Anterior cingulate cortex (tissue), 58 donors: ENCODE measurements around the gene OR2AP1.
A peak's percentile ranks its signal among the peaks of the same experiment; 100 is the strongest.
"Not testable (repeated sequence)": the region's sequence is repeated elsewhere in the genome, so short reads cannot be mapped to it uniquely, and the experiment has no call there.

Experiments
- DNase-seq, 58 donors: peaks; one replicate each; lab custom pipeline; 2025; lab: John Stamatoyannopoulos, UW

OR2AP1 gene

DNA sequence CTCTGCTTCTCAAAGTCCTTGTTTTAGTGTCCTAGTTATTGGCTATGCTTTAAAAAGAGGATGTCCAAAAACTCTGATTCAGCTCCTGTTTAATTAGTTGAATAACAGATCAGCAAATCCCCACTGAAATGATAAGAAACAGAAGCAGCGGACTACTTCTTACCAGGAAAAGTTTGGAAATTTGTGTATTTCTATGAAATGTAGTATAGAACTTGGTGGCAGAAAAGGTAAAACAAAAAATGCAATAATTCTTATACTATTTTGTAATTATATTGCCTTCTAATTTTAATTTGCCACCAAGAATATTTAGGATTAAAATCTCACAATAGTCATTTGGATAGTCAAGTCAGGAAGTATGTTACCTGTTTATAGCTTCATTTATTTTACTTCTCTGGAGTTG is at the start of gene OR2AP1:
TSS of gene OR2AP1 (plus strand) at position 301 of the 400 bp plus-strand sequence. CDS start 1,947 bp downstream, outside the sequence.
- DNase-seq: no peak

DNA sequence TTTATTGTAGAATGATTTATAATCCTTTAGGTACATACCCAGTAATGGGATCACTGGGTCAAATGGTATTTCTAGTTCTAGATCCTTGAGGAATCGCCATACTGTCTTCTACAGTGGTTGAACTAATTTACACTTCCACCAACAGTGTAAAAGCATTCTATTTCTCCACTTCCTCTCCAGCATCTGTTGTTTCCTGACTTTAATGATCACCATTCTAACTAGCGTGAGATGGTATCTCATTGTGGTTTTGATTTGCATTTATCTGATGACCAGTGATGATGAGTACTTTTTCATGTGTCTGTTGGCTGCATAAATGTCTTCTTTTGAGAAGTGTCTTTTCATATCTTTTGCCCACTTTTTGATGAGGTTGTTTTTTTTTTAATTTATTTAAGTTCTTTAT is 24.0 kb upstream of the OR2AP1 start:
- DNase-seq: not testable (repeated sequence)

DNA sequence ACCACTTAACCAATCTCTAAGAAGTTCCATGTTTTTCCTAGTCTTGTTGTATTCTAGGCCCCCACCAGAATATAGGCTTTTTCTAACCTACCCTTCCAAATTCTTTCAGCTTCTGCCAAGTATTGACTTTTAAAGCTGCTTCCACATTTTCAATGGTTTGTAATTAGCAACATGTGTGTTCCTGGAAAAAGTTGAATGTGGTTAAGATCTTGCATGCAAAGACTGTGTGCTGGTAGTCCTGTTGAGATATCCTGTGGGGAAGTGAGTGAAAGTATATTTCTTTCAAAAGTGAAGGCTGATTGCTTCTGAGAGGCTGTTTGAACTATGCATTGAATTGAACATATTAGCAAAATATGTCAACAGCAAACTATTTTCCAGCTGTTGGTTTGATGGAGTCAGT is 23.5 kb upstream of the OR2AP1 start:
- DNase-seq: no peak

DNA sequence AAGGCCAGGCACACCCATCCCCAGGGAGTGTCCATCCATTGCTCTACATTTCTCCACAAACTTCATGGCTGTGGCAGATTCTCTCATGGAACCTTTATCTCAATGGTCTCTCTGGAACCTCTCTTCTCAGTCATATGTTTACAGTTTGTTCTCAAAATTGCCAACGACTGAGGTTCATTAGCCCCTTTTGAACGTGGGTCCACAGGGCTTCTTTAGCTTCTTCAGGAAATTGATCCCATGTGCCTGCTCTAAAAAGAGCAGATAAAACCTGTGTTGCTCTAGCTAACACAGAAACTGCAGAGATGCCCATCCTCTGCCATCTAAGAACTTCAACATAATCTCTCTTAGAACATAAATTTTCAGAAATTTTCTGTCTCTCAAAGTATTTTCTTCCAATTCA is 23.0 kb upstream of the OR2AP1 start, which contains the start of gene OR6C4:
TSS of gene OR6C4 (plus strand) at position 301 of the 400 bp plus-strand sequence. CDS start 1,625 bp downstream, outside the sequence.
- DNase-seq: no peak

DNA sequence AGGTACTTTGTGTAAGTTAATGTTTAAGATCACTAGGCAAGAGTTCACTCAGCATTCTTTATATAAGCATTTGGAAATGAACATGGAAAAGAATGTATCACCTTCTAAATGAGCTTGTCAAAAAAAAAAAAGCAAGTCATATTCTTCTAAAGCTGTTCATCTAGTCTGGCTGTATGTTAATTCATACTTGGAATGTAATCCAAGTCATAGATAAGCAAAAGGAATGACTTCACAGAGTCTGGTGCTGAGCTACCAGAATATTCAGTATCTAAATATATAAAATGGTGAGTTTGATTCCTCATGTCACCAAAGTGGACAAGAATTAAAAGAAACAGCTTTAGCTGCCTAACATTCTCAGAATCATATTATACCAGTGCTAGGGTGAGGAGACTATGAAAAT is 18.0 kb upstream of the OR2AP1 start:
- no peak for DNase-seq

DNA sequence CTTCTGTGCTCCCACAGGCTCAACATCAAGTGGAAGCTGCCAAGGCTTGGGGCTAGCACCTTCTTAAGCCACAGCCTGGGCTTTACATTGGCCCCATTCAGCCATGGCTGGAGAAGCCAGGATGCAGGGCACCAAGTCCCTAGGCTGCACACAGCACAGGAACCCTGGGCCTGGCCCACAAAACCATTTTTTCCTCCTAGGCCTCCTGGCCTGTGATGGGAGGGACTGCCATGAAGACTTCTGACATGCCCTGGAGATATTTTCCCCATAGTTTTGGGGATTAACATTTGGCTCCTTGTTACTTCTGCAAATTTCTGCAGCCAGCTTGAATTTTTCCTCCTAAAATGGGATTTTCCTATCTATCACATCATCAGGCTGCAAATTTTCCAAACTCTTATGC is 2.2 kb upstream of the OR2AP1 start:
- DNase-seq: not testable (repeated sequence)

DNA sequence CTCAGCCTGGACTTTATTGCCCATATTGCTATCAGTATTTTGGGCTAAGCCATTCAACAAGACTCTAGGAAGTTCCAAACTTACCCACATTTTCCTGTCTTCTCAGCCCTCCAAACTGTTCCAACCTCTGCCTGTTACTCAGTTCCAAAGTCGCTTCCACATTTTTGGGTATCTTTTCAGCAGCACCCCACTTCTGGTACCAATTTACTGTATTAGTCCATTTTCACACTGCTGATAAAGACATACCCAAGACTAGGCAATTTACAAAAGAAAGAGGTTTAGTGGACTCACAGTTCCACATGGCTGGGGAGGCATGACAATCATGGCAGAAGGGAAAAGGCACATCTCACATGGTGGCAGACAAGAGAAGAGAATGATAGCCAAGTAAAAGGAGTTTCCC is 1.6 kb upstream of the OR2AP1 start:
- DNase-seq: not testable (repeated sequence)

DNA sequence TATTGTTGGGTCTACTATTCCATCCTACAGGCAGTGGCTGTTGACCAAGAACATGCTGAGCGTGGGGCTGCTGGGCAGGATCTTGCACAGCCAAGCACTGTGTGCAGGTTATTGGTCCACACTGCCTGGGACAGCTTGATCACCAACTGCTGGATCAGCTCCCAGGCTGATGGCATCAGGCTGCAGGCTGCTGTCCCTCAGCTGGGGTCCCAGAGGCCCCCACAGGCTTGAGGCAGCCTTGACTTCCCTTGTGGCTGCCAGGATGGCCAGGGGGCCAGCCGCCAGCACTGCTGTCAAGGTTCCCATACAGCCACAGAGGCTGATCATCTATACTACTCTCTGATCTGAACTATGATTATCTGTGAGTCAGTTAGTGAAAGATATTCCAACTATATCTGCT is 9.8 kb downstream of the OR2AP1 start:
- no peak for DNase-seq

DNA sequence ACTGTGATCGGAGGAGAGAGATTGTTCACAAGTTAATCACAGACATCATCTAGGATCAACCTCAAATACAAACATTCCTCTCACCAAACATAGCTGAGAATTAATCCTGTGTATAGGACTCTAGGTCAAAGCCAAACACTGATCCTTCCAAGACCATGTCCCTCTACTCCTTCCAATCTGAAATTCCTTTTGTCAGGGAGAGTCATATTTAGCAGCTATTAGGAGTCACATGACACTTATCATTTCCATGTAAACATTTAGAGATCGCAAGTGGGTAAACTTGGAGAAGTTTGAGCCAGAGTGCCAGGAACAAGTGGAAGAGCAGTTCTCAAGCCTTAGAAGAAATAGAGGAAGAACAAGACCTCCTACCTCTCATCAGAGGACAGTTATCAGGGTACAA is 13.5 kb downstream of the OR2AP1 start:
- no peak for DNase-seq

DNA sequence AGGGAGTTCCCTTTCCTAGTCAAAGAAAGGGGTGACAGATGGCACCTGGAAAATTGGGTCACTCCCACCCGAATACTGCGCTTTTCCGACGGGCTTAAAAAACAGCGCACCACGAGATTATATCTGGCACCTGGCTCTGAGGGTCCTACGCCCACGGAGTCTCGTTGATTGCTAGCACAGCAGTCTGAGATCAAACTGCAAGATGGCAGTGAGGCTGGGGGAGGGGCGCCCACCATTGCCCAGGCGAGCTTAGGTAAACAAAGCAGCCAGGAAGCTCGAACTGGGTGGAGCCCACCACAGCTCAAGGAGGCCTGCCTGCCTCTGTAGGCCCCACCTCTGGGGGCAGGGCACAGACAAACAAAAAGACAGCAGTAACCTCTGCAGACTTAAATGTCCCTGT is 17.9 kb downstream of the OR2AP1 start:
- DNase-seq: not testable (repeated sequence)

DNA sequence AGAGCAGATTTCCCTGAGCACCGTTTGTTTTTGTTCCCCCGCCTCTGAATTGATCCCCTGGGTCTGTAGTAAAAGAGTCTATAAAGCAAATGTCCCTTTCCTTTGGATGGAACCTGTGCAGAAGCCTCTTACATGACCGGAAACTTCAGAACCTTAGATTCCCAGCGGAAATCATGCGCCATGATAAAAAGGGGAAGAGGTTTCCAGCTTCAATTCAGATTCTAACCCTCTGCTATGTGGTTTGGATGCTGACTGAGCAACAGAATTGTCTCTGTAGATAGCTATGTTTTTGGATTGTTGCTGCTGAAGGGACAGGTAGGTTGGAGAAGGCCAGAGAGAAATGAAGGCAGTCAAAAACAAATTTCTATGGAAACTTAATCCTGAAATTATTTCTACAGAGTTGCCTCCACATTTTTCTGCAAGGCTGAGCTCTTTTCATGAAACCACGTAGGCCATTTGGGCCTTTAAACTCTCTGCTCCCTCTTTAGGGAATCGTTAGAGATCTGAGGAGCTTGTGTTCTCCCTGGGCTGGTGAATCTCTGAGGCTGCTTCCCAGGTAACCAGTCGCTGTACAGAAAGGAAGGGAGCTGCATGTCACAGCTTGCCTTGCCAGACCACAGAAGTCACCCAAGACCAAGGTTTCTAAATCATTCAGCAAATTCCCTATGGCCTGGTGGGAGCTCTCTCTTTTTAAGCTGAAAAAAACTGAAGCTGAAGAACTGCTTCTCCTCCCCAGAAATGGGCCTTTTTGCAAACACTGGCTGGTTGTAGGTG is 35.7 kb downstream of the OR2AP1 start:
- DNase-seq: no peak

DNA sequence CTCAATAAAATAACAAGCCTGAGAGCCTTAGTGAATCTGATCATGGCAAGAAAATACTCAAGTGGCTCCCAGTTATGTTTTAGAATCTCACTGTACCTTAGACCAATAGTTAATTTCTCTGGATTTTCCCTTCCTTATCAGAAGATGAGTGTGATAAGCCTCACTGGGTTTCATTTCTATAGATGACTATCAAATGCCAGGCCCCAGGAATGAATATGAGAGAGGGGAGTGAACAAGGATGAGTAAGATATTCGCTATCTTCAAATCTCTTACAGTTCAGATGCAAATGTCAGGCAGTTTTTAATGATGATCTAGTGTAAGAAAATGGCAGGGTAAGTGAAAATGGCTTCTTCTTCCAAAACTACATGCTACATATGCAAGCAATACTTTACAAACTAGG is 38.3 kb downstream of the OR2AP1 start:
- DNase-seq: no peak

DNA sequence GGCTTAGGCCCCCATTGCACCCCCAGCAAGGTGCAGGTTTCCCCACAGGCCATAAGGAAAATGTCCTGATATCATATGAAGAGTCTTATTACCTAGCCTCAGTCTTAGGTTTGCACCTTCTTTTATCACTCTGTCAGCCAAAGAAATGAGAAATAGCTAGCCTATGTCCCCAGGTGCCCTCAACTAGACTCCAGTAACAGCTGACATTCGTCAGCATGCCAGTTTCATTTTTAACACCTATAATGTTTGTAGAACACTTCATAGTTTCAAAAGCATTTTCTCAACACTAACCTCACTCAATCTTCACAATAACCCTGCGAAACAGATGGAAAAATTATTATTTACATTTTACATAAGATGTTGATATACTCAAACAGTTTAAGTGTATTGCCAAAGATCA is 40.4 kb downstream of the OR2AP1 start:
- no peak for DNase-seq

DNA sequence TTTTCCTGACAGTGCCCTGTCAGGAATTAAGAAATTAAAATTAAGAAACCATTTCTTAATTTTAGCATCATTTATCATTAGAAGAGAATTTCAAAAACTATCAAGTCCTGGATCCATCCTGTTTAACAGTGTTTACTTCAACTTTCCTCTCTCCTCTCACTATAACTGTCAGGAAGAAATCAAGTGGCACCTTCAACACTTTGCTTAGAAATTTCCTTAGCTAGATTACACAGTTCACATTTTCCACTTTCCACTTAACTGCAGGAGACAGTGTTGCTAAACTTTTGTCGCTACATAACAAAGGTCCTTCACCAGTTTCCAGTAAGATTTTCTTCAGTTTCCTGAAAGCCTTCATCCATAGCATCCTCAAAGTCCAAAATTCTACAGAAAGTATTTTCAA is 42.5 kb downstream of the OR2AP1 start:
- no peak for DNase-seq

DNA sequence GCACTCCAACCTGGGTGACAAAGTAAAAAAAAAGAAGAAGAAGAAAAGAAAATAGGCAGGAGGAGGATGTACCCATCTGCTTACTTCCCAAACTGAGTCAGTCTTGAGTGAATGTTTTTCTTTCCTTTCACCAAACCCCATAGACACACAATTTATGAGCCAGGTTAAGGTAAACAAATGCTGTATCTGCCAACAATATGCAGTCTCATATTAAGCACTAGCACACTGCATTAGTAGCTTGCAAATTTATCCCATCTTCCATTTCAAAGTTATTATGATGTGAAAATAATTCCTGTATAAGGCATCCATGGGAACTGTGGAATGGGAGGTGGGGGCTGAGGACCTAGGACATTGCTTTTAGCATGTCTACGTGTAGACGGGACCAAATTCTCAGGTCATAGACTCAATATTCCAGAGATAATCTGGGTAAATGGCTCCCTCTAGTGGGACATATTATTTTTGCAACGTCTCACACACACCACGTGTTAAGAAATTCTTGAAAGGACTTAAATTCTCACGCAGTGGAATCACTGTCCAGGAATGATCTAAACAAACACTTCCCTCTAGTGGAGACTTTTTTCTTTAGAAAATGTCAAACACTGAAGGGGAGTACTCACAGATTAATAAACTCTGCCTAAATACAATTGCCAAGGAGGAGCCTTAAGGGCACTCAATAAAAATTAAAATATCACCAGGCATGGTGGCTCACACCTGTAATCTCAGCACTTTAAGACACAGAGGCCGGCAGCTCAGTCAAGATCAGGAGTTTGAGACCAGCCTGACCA is 47.3 kb downstream of the OR2AP1 start:
- DNase-seq: peak in 17 of 58 donors; percentile 1 to 81 (median 9)

DNA sequence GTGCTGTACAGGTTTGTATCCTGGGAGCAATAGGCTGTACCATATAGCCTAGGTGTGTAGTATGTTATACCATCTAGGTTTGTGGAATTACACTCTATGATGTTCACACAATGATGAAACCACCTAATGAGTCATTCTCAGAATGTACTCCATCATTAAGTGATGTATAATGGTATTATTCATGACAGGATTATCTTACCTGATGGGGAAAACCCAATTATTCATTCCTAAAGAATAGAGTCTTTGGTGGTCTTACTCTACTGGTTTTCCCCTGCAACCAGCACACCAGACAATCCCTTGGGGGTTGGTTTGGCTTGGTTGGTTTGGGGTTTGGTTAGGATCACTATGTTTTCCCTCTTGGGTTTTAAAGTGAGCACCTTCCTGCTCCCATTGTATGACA is 51.8 kb downstream of the OR2AP1 start:
- DNase-seq: no peak
